Lower leg skin (tissue), 3 donors: ENCODE results near the gene FIZ1.

Experiments
- CTCF ChIP-seq, 3 donors: fragments of 450-650 bp; IDR thresholded peaks; one replicate each; pipeline ENCODE4 v1.5.1; 2016; ENCODE audit warnings: antibody characterized with exemption in 3 of 3, mild to moderate bottlenecking in 3 of 3, moderate library complexity in 2 of 3
- POLR2A ChIP-seq, 2 donors: fragments of 450-650 bp; IDR thresholded peaks; one replicate each; pipeline ENCODE4 v1.6.1; 2016 to 2017; ENCODE audit warnings: antibody characterized with exemption in 2 of 2, mild to moderate bottlenecking in 1 of 2, moderate library complexity in 1 of 2

GRCh38 chr19:55543567-55543966 lies 55.8 kb downstream of the FIZ1 start:
- TF ChIP-seq CTCF (IDR thresholded peaks at IDR 0.05) (no peak), POLR2A (IDR thresholded peaks at IDR 0.05) (no peak)
